Measurements from ENCODE around the gene SCARF1.
A peak's percentile ranks its signal among the peaks of the same experiment; 100 is the strongest.

Gene SCARF1

DNA sequence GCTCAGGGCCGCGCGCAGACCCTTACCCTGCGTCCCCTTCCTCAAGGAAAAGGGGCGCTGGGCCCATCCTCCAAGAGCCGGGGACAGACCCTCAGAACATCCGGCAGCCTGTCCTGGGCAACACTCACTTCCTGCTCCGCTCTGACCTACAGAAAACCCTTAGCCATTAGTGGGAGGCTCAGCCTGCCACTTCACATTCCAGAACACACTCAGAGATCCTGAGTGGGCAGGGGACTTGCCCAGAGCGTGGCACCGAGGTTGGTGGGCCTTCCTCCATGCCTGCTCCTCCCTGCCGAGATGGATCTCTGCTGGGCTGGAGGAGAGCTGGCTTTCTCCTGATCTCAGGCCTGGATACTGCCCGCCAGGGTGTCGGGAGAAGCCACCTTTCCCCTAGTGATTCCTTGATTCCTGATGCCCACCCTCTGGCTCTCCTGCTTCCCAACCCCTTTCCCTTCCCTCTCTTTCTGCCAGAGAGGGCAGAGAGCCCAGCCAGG lies 1.5 kb downstream of the SCARF1 start:
- Mint-ChIP-seq H3K9me3 (no peaks in the 10 kb centered on the region), H3K27me3 (ENCODE audit: low read depth, poor library complexity) (peaks cover 55% of the 10 kb centered on the region), H3K4me3 (peak overlapping the region; percentile 82), H3K4me1 (peaks cover 51% of the 10 kb centered on the region), H3K27ac (no peak overlapping the region), H3K36me3 (ENCODE audit: low read depth) (no peaks in the 10 kb centered on the region)
- TF ChIP-seq, protein P1, sequence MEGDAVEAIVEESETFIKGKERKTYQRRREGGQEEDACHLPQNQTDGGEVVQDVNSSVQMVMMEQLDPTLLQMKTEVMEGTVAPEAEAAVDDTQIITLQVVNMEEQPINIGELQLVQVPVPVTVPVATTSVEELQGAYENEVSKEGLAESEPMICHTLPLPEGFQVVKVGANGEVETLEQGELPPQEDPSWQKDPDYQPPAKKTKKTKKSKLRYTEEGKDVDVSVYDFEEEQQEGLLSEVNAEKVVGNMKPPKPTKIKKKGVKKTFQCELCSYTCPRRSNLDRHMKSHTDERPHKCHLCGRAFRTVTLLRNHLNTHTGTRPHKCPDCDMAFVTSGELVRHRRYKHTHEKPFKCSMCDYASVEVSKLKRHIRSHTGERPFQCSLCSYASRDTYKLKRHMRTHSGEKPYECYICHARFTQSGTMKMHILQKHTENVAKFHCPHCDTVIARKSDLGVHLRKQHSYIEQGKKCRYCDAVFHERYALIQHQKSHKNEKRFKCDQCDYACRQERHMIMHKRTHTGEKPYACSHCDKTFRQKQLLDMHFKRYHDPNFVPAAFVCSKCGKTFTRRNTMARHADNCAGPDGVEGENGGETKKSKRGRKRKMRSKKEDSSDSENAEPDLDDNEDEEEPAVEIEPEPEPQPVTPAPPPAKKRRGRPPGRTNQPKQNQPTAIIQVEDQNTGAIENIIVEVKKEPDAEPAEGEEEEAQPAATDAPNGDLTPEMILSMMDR (IDR thresholded peaks at IDR 0.05) = no peak
- peak; percentile 9 for DNase-seq

DNA sequence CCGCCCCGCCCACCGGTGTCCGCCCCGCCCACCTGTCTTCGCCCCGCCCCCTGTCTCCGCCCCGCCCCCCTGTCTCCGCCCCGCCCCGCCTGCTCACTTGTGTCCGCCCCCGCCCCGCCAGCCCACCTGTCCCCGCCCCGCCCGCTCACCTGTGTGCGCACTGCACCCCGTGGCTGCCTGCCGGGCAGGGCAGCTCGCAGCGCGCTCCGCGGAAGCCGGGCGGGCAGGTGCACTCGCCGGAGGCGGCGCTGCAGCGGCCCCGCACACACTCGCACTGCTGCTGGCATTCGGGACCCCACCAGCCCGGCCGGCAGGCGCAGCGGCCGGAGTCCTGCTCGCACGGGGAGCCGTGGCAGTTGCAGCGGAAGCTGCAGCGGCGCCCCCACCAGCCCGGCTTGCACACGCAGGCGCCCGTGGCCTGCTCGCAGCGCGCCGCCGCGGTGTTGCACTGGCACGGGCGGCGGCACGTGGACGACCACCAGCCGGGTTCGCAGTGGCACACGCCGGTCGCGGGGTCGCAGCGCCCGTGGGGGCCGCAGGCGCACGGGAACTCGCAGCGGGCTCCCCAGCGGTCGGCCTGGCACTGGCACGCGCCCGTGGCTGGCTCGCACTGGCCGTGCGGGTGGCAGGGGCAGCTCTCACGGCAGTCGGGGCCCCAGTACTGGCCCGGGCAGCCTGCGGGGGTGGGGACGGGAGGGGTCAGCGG lies 2.1 kb downstream of the SCARF1 start:
- DNase-seq = peak; percentile 69
- no peak overlapping the region for H3K27ac Mint-ChIP-seq
- H3K4me1 Mint-ChIP-seq = peaks cover 57% of the 10 kb centered on the region
- TF ChIP-seq, protein P1 (IDR thresholded peaks at IDR 0.05) = no peak
- H3K27me3 Mint-ChIP-seq (ENCODE audit: low read depth, poor library complexity) = peaks cover 55% of the 10 kb centered on the region
- no peaks in the 10 kb centered on the region for H3K36me3 Mint-ChIP-seq (ENCODE audit: low read depth)
- H3K9me3 Mint-ChIP-seq = no peaks in the 10 kb centered on the region
- no peak overlapping the region for H3K4me3 Mint-ChIP-seq

- Mint-ChIP-seq H3K9me3 (no peaks in the 10 kb centered on the region), H3K27me3 (ENCODE audit: low read depth, poor library complexity) (peaks cover 41% of the 10 kb centered on the region), H3K4me3 (no peak overlapping the region), H3K27ac (no peak overlapping the region), H3K36me3 (ENCODE audit: low read depth) (no peaks in the 10 kb centered on the region), H3K4me1 (peaks cover 52% of the 10 kb centered on the region)
- no peak for DNase-seq
- TF ChIP-seq, protein P1 (IDR thresholded peaks at IDR 0.05) = no peak
Measured at GRCh38 chr17:1641065-1641403, 4.5 kb downstream of the SCARF1 start.

- no peak overlapping the region for H3K27ac Mint-ChIP-seq
- no peak for DNase-seq
Measured at GRCh38 chr17:1640329-1641064, 5.0 kb downstream of the SCARF1 start.

GRCh38 chr17:1639549-1640180 lies 5.9 kb downstream of the SCARF1 start:
- TF ChIP-seq, protein P1 (IDR thresholded peaks at IDR 0.05) = no peak
- H3K36me3 Mint-ChIP-seq (ENCODE audit: low read depth) = no peaks in the 10 kb centered on the region
- no peak overlapping the region for H3K4me3 Mint-ChIP-seq
- peaks cover 32% of the 10 kb centered on the region for H3K27me3 Mint-ChIP-seq (ENCODE audit: low read depth, poor library complexity)
- DNase-seq = peak; percentile 27
- H3K4me1 Mint-ChIP-seq = peaks cover 39% of the 10 kb centered on the region
- H3K27ac Mint-ChIP-seq = no peak overlapping the region
- H3K9me3 Mint-ChIP-seq = no peaks in the 10 kb centered on the region

More at GRCh38 chr17:1640329-1641064, 5.0 kb downstream of the SCARF1 start:
- Mint-ChIP-seq H3K4me3 (no peak overlapping the region), H3K27me3 (ENCODE audit: low read depth, poor library complexity) (peaks cover 41% of the 10 kb centered on the region), H3K9me3 (no peaks in the 10 kb centered on the region), H3K4me1 (peaks cover 47% of the 10 kb centered on the region), H3K36me3 (ENCODE audit: low read depth) (no peaks in the 10 kb centered on the region)
- TF ChIP-seq, protein P1 (IDR thresholded peaks at IDR 0.05) = no peak
